ENCODE data around the gene PPCDC.

DNA sequence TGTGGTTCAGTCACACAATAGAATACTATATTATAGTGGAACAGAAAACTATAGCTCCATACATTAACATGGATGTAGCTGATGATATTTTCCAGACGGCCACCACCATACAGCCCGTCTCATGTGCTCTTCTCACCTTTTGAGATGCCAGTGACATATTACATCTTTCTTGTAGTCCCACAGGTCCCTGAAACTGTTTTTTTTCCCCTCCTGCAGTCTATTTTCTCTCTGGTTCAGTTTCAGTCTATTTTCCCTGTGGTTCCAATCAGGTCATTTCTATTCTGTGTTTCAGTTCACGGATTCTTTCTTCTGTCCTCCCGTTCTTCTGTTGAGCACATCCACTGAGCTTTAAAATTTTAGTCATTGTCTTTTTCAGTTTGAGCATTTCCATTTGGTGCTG lies 72.2 kb downstream of the PPCDC start:
- TF ChIP-seq CTCF (conservative IDR thresholded peaks at IDR 0.05; ENCODE audit: low read length) (no peak), EZH2phosphoT487 (IDR thresholded peaks at IDR 0.05; ENCODE audit: borderline replicate concordance) (no peak)
